Fibroblast of peridontal ligament (primary cell): ENCODE results near the gene LZTS2.
"Not testable (repeated sequence)": the region's sequence is repeated elsewhere in the genome, so short reads cannot be mapped to it uniquely, and the experiment has no call there.

Experiments
- DNase-seq: peaks from one replicate; pipeline ENCODE4 v3.0.0-alpha.2; 2010; ENCODE audit errors: extremely low read depth

Gene LZTS2

GRCh38 chr10:100999742-101000126, at the start of gene LZTS2:
TSS of gene LZTS2 (plus strand) at chr10:100999808. CDS start at chr10:101002539, 2,731 bp downstream.
- DNase-seq, result no peak

- DNase-seq, result no peak
These were observed 39.4 kb upstream of the LZTS2 start for GRCh38 chr10:100960251-100960650.

GRCh38 chr10:100962351-100963080, 37.1 kb upstream of the LZTS2 start:
- no peak for DNase-seq

- no peak for DNase-seq
These were observed 35.8 kb upstream of the LZTS2 start for GRCh38 chr10:100963826-100964225.

GRCh38 chr10:100965820-100966219, 33.8 kb upstream of the LZTS2 start:
- DNase-seq, result no peak

- no peak for DNase-seq
These were observed 32.7 kb upstream of the LZTS2 start for GRCh38 chr10:100966887-100967286.

- DNase-seq, result no peak
These were observed 32.3 kb upstream of the LZTS2 start for GRCh38 chr10:100967332-100967731.

GRCh38 chr10:100968062-100968736, 31.4 kb upstream of the LZTS2 start:
- no peak for DNase-seq

GRCh38 chr10:100968863-100969186, 30.8 kb upstream of the LZTS2 start:
- DNase-seq, result no peak

- DNase-seq, result peak; percentile 12
These were observed 30.2 kb upstream of the LZTS2 start, which contains the start of gene SEMA4G for GRCh38 chr10:100969187-100970075. TSS of gene SEMA4G (plus strand) at chr10:100969504. CDS start at chr10:100972913, 3,409 bp downstream.

- no peak for DNase-seq
These were observed 29.3 kb upstream of the LZTS2 start for GRCh38 chr10:100970076-100970913.

GRCh38 chr10:100970914-100971811, 28.4 kb upstream of the LZTS2 start:
- no peak for DNase-seq

GRCh38 chr10:100972115-100972903, 27.3 kb upstream of the LZTS2 start:
- DNase-seq, result no peak

- DNase-seq, result no peak
These were observed 26.6 kb upstream of the LZTS2 start for GRCh38 chr10:100972904-100973535.

GRCh38 chr10:100975397-100975796, 24.2 kb upstream of the LZTS2 start:
- DNase-seq, result not testable (repeated sequence)

GRCh38 chr10:100976906-100977305, 22.7 kb upstream of the LZTS2 start:
- no peak for DNase-seq

GRCh38 chr10:100977436-100977835, 22.2 kb upstream of the LZTS2 start:
- no peak for DNase-seq

GRCh38 chr10:100978121-100978900, 21.3 kb upstream of the LZTS2 start:
- no peak for DNase-seq

- DNase-seq, result no peak
These were observed 20.8 kb upstream of the LZTS2 start for GRCh38 chr10:100978901-100979195.
